Right lobe of liver (tissue), 6 donors: ENCODE data around the gene APBB2. TPM values are rescaled to one million over a fixed set of nuclear protein-coding genes. Genes with fewer than 3 reads are reported as not detected.

Source experiments
- ATAC-seq, 4 donors: fragments of 200-7000 bp; cut with Tn5 transposase; one replicate each; pipeline ENCODE4 v1.9.1; 2020; ENCODE audit warnings: mild to moderate bottlenecking in 4 of 4, moderate library complexity in 4 of 4
- DNase-seq, 3 donors: peaks; one replicate each; pipeline ENCODE4 v3.0.0-alpha.2; 2020
- H3K27ac ChIP-seq, 3 donors: fragments of 200-600 bp; one replicate each; pipeline ENCODE4 v1.8.0; 2022
- H3K27me3 ChIP-seq, 2 donors: fragments of 200-600 bp; one replicate each; pipeline ENCODE4 v1.8.0; 2022
- H3K36me3 ChIP-seq, 4 donors: fragments of 200-600 bp; sonication (generic) in 1 of 4; one replicate each; pipeline versions ENCODE4 v1.5.1 to v1.8.0; 2017 to 2022; ENCODE audit warnings: control low read depth in 1 of 4
- H3K4me1 ChIP-seq, 4 donors: fragments of 200-600 bp; sonication (generic) in 1 of 4; one replicate each; pipeline versions ENCODE4 v1.5.1 to v1.8.0; 2017 to 2022; ENCODE audit warnings: control low read depth in 1 of 4
- H3K4me3 ChIP-seq, 3 donors: fragments of 200-600 bp; one replicate each; pipeline ENCODE4 v1.8.0; 2022
- H3K9me3 ChIP-seq, 4 donors: fragments of 200-600 bp; sonication (generic) in 1 of 4; one replicate each; pipeline versions ENCODE4 v1.5.1 to v1.8.0; 2017 to 2022; ENCODE audit warnings: control low read depth in 1 of 4
- CTCF ChIP-seq, 4 donors: fragments of 200-600 bp in 3 of 4; fragments of 450-650 bp in 1 of 4; IDR thresholded peaks; one replicate each; pipeline versions ENCODE4 v1.5.1 to v1.8.0; 2016 to 2022; ENCODE audit warnings: antibody characterized with exemption in 4 of 4, mild to moderate bottlenecking in 2 of 4
- POLR2A ChIP-seq: fragments of 450-650 bp; IDR thresholded peaks from one replicate; pipeline ENCODE4 v1.6.1; 2017; ENCODE audit warnings: antibody characterized with exemption, mild to moderate bottlenecking
- WGBS: methylation state at CpG from one replicate; pipeline ENCODE4 v1.1.6; 2018; ENCODE audit warnings: low coverage, low lambda C conversion rate; ENCODE audit not compliant: insufficient coverage; ENCODE audit errors: missing lambda C conversion rate; 5-methylcytosine and 5-hydroxymethylcytosine counted together
- intact Hi-C, 2 donors: fragments of 100-400 bp; cut with DNase I; formaldehyde crosslinking; loops; one replicate each; pipeline versions ENCODE4 v1.11.2 to v1.14.1; 2022
- total RNA-seq, 6 experiments: library from RNA; depleted of rRNA in 2 of 6; stranded (reverse); fragments of >200 nt in 2 of 6; fragmentation: NEBNext Ultra II Directional in 3 of 6; extraction: Animal tissue kit (Norgen Biotek cat#: 25700) in 3 of 6; gene quantifications; one replicate each; pipeline versions ENCODE4 v1.1.0 to v1.2.4, GENCODE V29; 2016 to 2023
- donor health status: DM: no; HTN: yes; CAD: no.
- donor health status: DM: no; HTN: no; CAD: no.
- donor health status: DM: no; HTN: no; CAD: no.
- donor health status: DM: no; HTN: yes; CAD: no.
- donor health status: DM: no; HTN: yes; CAD: no.

Gene APBB2
- total RNA-seq, 6 experiments from 2014 or later: 14.1 to 27.9 (median 25.1) TPM

- 69% methylated on average over 2 of the region's 2 CpGs for WGBS
- TF ChIP-seq CTCF (IDR thresholded peaks at IDR 0.05) (no peak), POLR2A (no peak)
- Histone ChIP-seq H3K27me3 (no peaks in the 10 kb centered on the region), H3K4me3 (no peak overlapping the region), H3K4me1 (no peaks in the 10 kb centered on the region), H3K36me3 (no peaks in the 10 kb centered on the region), H3K9me3 (no peaks in the 10 kb centered on the region), H3K27ac (no peak overlapping the region)
- no peak for DNase-seq
- intact Hi-C loops: no loop called here
- no peak for ATAC-seq
These were observed 24.7 kb downstream of the APBB2 start for GRCh38 chr4:41189666-41190065.

- Histone ChIP-seq H3K4me3 (no peak overlapping the region), H3K27me3 (no peaks in the 10 kb centered on the region), H3K36me3 (no peaks in the 10 kb centered on the region), H3K27ac (no peak overlapping the region), H3K4me1 (no peaks in the 10 kb centered on the region), H3K9me3 (no peaks in the 10 kb centered on the region)
- ATAC-seq (no peak), DNase-seq (no peak)
- intact Hi-C loops: no loop called here
- 92% methylated on average over 2 of the region's 2 CpGs for WGBS
- no peak for TF ChIP-seq POLR2A
These were observed 25.3 kb downstream of the APBB2 start for GRCh38 chr4:41189076-41189475.

GRCh38 chr4:41185614-41186592 lies 28.4 kb downstream of the APBB2 start:
- TF ChIP-seq POLR2A (no peak), CTCF (IDR thresholded peaks at IDR 0.05) (no peak)
- Histone ChIP-seq H3K27me3 (no peaks in the 10 kb centered on the region), H3K4me3 (no peak overlapping the region), H3K9me3 (no peaks in the 10 kb centered on the region), H3K36me3 (no peaks in the 10 kb centered on the region), H3K4me1 (no peaks in the 10 kb centered on the region), H3K27ac (no peak overlapping the region)
- 16% methylated on average over 5 of the region's 5 CpGs for WGBS
- DNase-seq: no peak
- intact Hi-C loops: no loop called here
- ATAC-seq: peak; percentile 23 to 82 (median 52)

GRCh38 chr4:41184009-41184408 lies 30.3 kb downstream of the APBB2 start:
- Histone ChIP-seq H3K9me3 (no peaks in the 10 kb centered on the region), H3K4me1 (peaks cover 0 to 4% (median 0%) of the 10 kb centered on the region in 4 donors), H3K27me3 (no peaks in the 10 kb centered on the region), H3K27ac (no peak overlapping the region), H3K36me3 (no peaks in the 10 kb centered on the region), H3K4me3 (no peak overlapping the region)
- intact Hi-C loops: no loop called here
- TF ChIP-seq CTCF (IDR thresholded peaks at IDR 0.05) (no peak), POLR2A (no peak)
- 94% methylated on average over 5 of the region's 5 CpGs for WGBS
- ATAC-seq: no peak
- no peak for DNase-seq

GRCh38 chr4:41183021-41183553 lies 31.3 kb downstream of the APBB2 start:
- Histone ChIP-seq H3K27ac (no peak overlapping the region), H3K27me3 (no peaks in the 10 kb centered on the region), H3K4me1 (peaks cover 0 to 4% (median 0%) of the 10 kb centered on the region in 4 donors), H3K36me3 (no peaks in the 10 kb centered on the region), H3K9me3 (no peaks in the 10 kb centered on the region), H3K4me3 (no peak overlapping the region)
- no peak for DNase-seq
- intact Hi-C loops: no loop called here
- TF ChIP-seq CTCF (IDR thresholded peaks at IDR 0.05) (no peak), POLR2A (no peak)
- 79% methylated on average over 4 of the region's 4 CpGs for WGBS
- no peak for ATAC-seq
